GM18870 (cell line): Measurements from ENCODE around the gene CDK16.

Experiments
- ATAC-seq: cut with Tn5 transposase; IDR thresholded peaks from one replicate; pipeline ENCODE4 v1.9.1; 2021; ENCODE audit warnings: moderate library complexity; ENCODE audit not compliant: unreplicated experiment

CDK16 gene

GRCh38 chrX:47218280-47218919 is at the start of gene CDK16:
TSS of gene CDK16 (plus strand) at chrX:47218681. CDS start at chrX:47223558, 4,877 bp downstream.
- ATAC-seq = peak; percentile 31

GRCh38 chrX:47169273-47169672 is 49.2 kb upstream of the CDK16 start:
- ATAC-seq = no peak

GRCh38 chrX:47169726-47170515 is 48.6 kb upstream of the CDK16 start:
- no peak for ATAC-seq

- no peak for ATAC-seq
Observed at GRCh38 chrX:47170861-47171692, 47.4 kb upstream of the CDK16 start.

GRCh38 chrX:47171996-47172395 is 46.5 kb upstream of the CDK16 start:
- ATAC-seq = no peak

- no peak for ATAC-seq
Observed at GRCh38 chrX:47172549-47172948, 45.9 kb upstream of the CDK16 start.

GRCh38 chrX:47172971-47173792 is 45.3 kb upstream of the CDK16 start:
- no peak for ATAC-seq

- no peak for ATAC-seq
Observed at GRCh38 chrX:47174376-47174775, 44.1 kb upstream of the CDK16 start.

GRCh38 chrX:47174846-47175587 is 43.5 kb upstream of the CDK16 start:
- ATAC-seq = no peak

GRCh38 chrX:47175588-47175980 is 42.9 kb upstream of the CDK16 start:
- ATAC-seq = no peak

GRCh38 chrX:47176101-47176740 is 42.3 kb upstream of the CDK16 start:
- ATAC-seq = no peak

- no peak for ATAC-seq
Observed at GRCh38 chrX:47177079-47177478, 41.4 kb upstream of the CDK16 start.

- no peak for ATAC-seq
Observed at GRCh38 chrX:47178337-47178736, 40.1 kb upstream of the CDK16 start.

- ATAC-seq = no peak
Observed at GRCh38 chrX:47179221-47179927, 39.1 kb upstream of the CDK16 start.

GRCh38 chrX:47179928-47180255 is 38.6 kb upstream of the CDK16 start:
- ATAC-seq = no peak

GRCh38 chrX:47180346-47180745 is 38.1 kb upstream of the CDK16 start:
- no peak for ATAC-seq

- ATAC-seq = no peak
Observed at GRCh38 chrX:47181301-47181700, 37.2 kb upstream of the CDK16 start.

- ATAC-seq = no peak
Observed at GRCh38 chrX:47182106-47182700, 36.3 kb upstream of the CDK16 start.

GRCh38 chrX:47184486-47184885 is 34.0 kb upstream of the CDK16 start:
- ATAC-seq = no peak
